SK-N-SH (cell line): ENCODE results near the gene BACE2.

Experiments
- ELF1 ChIP-seq: IDR thresholded peaks from 2 replicates; pipeline ENCODE4 v1.4.0; 2012
- GABPA ChIP-seq: IDR thresholded peaks from 2 replicates; pipeline ENCODE4 v1.4.0; 2012; ENCODE audit warnings: low read depth, mild to moderate bottlenecking
- GATA2 ChIP-seq: sonication (generic); formaldehyde crosslinking; IDR thresholded peaks from 2 replicates; pipeline ENCODE4 v1.5.0; 2020; ENCODE audit warnings: mild to moderate bottlenecking, missing genetic modification reagents
- JUND ChIP-seq: IDR thresholded peaks from 2 replicates; pipeline ENCODE4 v1.4.0; 2012
- POLR2AphosphoS5 ChIP-seq: IDR thresholded peaks from 2 replicates; pipeline ENCODE4 v1.6.1; 2012; ENCODE audit warnings: low read depth, low read length
- SMC3 ChIP-seq: IDR thresholded peaks from 2 replicates; pipeline ENCODE4 v1.6.1; 2012; ENCODE audit warnings: low read depth, low read length, improper control_type of control experiment
- TAF1 ChIP-seq: IDR thresholded peaks from 2 replicates; pipeline ENCODE4 v1.6.1; 2012; ENCODE audit warnings: low read depth, mild to moderate bottlenecking, low read length, moderate library complexity, borderline replicate concordance
- TCF12 ChIP-seq: IDR thresholded peaks from 2 replicates; pipeline ENCODE4 v1.4.0; 2012
- TF ChIP-seq, protein P1 (sequence below): fragments of 200-600 bp; sonication (generic); IDR thresholded peaks from 2 replicates; pipeline ENCODE4 v1.6.1; 2017; ENCODE audit warnings: antibody characterized with exemption, mild to moderate bottlenecking, moderate library complexity
- TF ChIP-seq, protein P2 (sequence below): fragments of 150-350 bp; IDR thresholded peaks from 2 replicates; pipeline ENCODE4 v1.6.1; 2017; ENCODE audit warnings: antibody characterized with exemption, low read length, low read depth, borderline replicate concordance
- TF ChIP-seq, protein P3 (sequence below): IDR thresholded peaks from 2 replicates; pipeline ENCODE4 v1.4.0; 2012; ENCODE audit warnings: low read depth, borderline replicate concordance

DNA sequence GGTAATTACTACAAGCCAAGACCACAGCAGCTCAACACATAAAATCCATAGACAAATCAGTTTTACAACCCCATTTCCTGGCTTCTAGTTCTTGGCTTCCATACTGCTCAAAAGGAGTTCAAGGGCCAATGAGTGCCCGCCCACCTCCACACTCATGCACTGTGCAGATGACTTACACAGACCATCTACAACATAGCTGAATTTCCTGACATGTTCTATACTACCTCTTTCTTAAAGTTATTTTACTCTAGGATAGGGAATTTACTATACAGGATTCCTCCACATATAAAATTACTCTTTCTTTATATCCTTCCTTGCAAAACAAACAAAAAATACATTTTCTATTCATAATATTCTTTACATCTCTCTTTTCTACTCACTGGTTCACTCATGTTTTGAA lies 14.6 kb downstream of the BACE2 start:
- no peak for TF ChIP-seq TCF12
- no peak for TF ChIP-seq POLR2AphosphoS5
- TF ChIP-seq, protein P1, sequence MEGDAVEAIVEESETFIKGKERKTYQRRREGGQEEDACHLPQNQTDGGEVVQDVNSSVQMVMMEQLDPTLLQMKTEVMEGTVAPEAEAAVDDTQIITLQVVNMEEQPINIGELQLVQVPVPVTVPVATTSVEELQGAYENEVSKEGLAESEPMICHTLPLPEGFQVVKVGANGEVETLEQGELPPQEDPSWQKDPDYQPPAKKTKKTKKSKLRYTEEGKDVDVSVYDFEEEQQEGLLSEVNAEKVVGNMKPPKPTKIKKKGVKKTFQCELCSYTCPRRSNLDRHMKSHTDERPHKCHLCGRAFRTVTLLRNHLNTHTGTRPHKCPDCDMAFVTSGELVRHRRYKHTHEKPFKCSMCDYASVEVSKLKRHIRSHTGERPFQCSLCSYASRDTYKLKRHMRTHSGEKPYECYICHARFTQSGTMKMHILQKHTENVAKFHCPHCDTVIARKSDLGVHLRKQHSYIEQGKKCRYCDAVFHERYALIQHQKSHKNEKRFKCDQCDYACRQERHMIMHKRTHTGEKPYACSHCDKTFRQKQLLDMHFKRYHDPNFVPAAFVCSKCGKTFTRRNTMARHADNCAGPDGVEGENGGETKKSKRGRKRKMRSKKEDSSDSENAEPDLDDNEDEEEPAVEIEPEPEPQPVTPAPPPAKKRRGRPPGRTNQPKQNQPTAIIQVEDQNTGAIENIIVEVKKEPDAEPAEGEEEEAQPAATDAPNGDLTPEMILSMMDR: no peak
- TF ChIP-seq, protein P2, sequence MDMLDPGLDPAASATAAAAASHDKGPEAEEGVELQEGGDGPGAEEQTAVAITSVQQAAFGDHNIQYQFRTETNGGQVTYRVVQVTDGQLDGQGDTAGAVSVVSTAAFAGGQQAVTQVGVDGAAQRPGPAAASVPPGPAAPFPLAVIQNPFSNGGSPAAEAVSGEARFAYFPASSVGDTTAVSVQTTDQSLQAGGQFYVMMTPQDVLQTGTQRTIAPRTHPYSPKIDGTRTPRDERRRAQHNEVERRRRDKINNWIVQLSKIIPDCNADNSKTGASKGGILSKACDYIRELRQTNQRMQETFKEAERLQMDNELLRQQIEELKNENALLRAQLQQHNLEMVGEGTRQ: no peak
- no peak for TF ChIP-seq JUND
- TF ChIP-seq, protein P3, sequence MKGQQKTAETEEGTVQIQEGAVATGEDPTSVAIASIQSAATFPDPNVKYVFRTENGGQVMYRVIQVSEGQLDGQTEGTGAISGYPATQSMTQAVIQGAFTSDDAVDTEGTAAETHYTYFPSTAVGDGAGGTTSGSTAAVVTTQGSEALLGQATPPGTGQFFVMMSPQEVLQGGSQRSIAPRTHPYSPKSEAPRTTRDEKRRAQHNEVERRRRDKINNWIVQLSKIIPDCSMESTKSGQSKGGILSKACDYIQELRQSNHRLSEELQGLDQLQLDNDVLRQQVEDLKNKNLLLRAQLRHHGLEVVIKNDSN: no peak
- TF ChIP-seq GATA2: no peak
- TF ChIP-seq GABPA: no peak
- no peak for TF ChIP-seq ELF1
- TF ChIP-seq TAF1: no peak
- TF ChIP-seq SMC3: no peak
